GM15510 (cell line): ENCODE measurements around the gene RNF144A.

Experiments
- POLR2A ChIP-seq: IDR thresholded peaks from 3 replicates; pipeline ENCODE4 v1.6.1; 2011; ENCODE audit warnings: borderline replicate concordance; ENCODE audit not compliant: insufficient read length; ENCODE audit errors: extremely low read depth

The RNF144A gene

DNA sequence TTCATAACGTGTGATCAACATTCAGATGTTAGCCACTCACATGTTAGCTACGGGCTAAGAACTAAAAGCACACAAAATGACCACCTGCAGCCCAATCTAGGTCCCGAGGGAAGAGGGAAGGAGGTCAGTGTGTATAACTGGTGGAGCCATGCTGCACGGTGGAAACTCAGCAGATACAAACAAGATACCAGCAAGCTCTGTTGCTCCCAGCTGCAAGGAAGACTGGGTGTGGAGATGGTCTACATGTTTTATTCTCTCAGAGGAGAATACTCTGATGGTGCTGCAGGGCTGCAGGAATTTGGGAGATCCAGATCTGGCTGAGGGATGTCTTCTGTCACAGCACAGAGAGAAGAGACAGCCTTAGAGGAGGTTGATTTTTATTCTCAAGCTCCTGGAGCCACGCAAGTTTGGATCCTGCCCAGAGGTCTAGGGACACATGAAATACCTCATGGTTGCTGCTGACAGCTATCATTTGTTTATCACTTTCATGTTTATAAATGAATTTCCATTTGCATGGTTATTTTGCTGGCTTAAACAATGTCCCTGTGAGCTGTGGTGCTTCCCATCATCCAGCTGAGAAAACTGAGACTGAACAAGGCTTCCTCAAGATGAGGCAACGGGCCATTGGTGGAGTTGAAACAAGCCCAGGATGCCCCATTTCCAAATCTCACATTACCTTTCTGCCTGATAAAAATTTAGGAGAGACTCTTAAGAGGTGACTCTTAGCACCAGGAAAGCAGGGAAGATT lies 30.9 kb downstream of the RNF144A start:
- TF ChIP-seq POLR2A, result no peak

GRCh38 chr2:6948677-6949351 lies 31.6 kb downstream of the RNF144A start:
- TF ChIP-seq POLR2A, result no peak

- TF ChIP-seq POLR2A, result no peak
Observed at GRCh38 chr2:6951046-6951445, 33.8 kb downstream of the RNF144A start.

DNA sequence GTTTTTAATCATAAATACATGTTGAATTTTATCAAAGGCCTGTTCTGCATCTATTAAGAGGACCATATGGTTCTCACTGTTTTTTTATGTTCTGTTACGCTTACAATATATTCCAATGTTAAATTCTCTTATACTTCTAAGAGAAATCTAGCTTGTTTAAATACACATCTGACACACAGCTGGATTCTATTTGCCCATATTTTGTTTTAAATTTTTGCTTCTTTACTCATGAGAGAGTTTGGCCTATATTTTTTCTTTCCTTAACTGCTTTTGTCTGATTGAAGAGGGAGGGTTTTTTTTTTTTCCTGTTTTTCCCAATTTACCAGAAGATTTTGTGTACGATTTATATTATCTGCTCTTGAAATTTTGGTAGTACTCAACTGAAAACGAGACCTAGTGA lies 34.9 kb downstream of the RNF144A start:
- TF ChIP-seq POLR2A, result no peak

- TF ChIP-seq POLR2A, result no peak
Observed at GRCh38 chr2:6954586-6954985, 37.4 kb downstream of the RNF144A start.

GRCh38 chr2:6955511-6956136 lies 38.4 kb downstream of the RNF144A start:
- no peak for TF ChIP-seq POLR2A

DNA sequence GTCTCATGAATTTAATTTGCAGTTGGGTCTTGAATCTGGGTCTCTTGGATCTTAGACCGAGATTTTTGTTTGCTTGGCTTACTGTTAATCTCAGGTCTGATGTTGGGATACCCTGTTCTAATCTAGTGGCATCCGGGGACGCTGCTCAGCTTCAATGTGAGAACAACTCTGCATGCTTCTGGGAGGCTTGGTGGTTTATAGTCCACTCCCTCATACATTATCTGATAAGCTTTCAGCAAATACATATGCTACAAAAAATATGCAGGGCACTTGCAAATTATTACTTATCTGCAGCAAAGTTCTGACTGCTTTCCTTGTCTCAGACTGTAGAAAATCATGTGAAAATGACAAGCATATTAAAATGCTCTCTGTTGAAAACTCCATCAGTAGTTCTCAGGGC lies 39.4 kb downstream of the RNF144A start:
- no peak for TF ChIP-seq POLR2A

DNA sequence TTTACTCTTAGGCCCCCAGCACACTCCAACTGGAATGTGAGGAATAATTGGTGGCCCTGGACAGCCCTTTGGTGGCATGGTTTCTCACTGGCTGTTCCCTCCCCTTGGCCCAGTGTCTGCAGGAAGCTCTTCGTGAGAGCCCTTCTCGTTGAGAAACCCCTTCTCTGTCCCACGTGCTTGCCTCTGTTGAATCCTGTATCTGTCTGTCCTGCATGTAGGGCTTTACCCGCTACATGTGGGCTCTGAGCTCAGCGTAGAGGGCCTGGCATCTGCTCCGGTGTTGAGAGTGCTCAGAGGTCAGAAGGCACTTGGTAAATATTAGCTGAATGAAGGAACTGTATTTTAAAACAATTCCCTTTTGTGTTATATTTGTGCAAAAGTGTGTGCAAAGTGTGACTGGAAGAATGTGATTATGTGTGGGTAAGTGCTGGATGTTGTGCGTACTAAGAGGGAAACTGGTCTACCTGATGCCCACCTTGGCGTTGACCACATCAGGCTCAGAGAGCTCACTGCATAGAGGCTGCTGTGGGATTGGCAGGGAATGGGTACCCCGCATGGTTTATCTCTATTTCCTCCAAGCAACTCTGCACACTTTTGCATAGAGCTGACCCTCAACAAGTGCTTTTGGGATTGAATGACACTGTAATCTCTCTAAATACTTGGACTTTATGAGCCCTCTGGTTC lies 40.0 kb downstream of the RNF144A start:
- TF ChIP-seq POLR2A, result no peak

DNA sequence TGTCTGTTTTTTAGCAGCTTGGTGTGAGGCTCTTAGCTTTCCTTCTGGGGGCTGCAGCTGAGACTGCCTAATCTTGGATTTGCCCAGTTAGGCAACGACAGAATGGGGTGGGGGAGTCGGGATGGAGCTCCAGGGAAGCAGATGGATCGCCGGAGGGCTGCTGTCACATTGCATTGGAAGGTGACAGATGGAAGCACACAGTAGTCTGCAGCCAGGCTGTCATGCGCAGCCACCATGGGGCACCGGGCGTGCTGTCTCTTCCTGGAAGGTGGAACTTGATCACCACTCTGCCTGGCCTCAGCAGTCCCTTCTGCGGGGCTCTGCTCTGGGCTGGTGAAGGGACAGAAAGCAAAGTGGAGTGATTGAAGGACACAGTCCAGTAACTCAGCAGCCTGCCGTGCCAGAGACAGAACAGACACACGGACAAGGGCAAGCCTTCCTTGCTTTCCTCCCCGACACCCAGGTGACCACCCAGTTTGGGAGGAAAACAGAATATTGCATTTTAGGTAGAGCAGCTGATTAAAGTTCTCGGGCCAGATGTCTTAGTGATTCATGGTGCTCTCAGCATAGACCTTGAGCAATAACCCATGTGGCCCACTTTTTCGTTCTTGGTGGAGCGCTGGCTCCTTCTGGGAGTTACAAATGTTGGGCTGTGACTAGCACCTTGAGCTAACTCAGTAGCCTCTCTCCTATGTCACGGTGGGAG lies 40.9 kb downstream of the RNF144A start:
- no peak for TF ChIP-seq POLR2A

GRCh38 chr2:6958616-6959235 lies 41.5 kb downstream of the RNF144A start:
- no peak for TF ChIP-seq POLR2A

DNA sequence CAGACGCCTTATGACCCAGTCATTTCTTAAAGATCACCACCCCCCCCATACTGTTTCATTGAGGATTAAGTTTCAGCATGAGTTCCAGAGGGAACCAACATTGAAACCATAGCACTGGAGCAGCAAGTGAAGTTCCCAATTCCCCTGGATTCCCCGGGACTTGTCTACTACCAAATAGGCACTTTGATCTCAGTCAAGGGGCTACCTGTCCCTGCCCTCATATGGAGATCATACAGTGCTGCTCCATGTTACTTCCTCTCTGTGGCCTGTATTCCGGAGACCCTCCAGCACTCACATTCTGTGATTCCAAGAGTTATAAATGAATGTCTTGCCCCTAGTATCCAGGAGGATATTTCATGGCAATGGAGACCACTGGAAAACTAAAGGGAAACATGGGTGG lies 42.5 kb downstream of the RNF144A start:
- TF ChIP-seq POLR2A, result no peak

DNA sequence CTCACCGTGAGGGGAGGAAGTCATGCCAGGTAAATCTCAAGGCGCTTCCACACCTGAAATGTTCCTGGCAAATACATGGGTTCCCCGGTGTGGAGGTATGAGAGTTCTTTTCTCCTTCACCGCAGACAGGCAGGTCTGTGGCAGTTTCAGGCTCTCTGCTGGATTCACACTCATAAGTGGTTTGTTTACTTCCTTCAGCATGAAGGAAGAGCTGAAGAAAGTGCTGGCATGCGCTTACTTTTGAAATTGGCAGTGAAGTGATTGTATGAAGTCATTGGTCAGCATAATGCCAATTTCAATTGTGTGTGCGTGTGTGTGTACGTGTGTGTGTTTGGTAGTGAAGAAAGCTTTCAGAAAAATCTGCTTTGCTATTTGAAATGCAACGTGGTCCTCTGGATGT lies 43.4 kb downstream of the RNF144A start:
- TF ChIP-seq POLR2A, result no peak

DNA sequence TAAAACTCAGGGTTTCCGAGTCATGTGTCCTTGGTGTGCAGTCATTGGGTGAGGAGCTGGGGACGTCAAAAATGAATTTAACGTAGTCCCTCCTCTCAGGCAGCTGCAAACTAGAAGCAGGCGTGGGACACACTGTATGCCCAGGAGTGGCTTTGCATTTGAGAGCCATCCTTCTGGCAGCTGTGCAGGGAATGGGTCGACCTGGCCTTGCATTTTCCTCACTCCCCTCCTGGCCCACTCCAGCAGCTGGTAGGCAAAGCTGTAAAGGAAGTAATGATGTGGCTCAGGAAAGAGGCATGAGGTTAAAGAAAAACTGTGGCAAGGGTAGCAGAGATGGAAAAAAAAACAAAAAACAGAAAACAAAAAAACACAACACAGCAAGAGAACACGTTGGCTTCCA lies 46.5 kb downstream of the RNF144A start:
- no peak for TF ChIP-seq POLR2A
